AG04449 (cell line): ENCODE measurements around the gene LMNB1.
"Not testable (repeated sequence)": the region's sequence is repeated elsewhere in the genome, so short reads cannot be mapped to it uniquely, and the experiment has no call there.

Experiments
- CTCF ChIA-PET: fragments of 350-600 bp; formaldehyde crosslinking; extraction: SDS; loops from one replicate; lab custom pipeline; 2021; ENCODE audit warnings: antibody characterized with exemption; lab: Yijun Ruan, JAX
- POLR2A ChIA-PET: fragments of 400-600, 350-600 bp; formaldehyde crosslinking; extraction: SDS; loops from one replicate; lab custom pipeline; 2020; ENCODE audit warnings: antibody characterized with exemption, inconsistent platforms; lab: Yijun Ruan, JAX
- DNase-seq: peaks from one replicate; pipeline ENCODE4 v3.0.0-alpha.2; 2010; ENCODE audit warnings: low read depth, low spot score
- H3K4me3 ChIP-seq: 2 replicates; pipeline ENCODE4 v1.5.1; 2011; ENCODE audit warnings: low read depth, mild to moderate bottlenecking, control low read depth, low read length
- TF ChIP-seq, protein P1 (sequence below): IDR thresholded peaks from one replicate; pipeline ENCODE4 v1.5.1; 2011; ENCODE audit warnings: mild to moderate bottlenecking, moderate library complexity, low read length, control low read depth, inconsistent platforms; ENCODE audit not compliant: insufficient read depth; ENCODE audit errors: missing control alignments

The LMNB1 gene

GRCh38 chr5:126777975-126778674, 1.2 kb downstream of the LMNB1 start:
- peak overlapping the region; percentile 93 for H3K4me3 ChIP-seq
- ChIA-PET POLR2A (interaction anchor here (0.6 to 1.2 kb wide), 4 partner anchors 99 to 740 kb away, joined by 3 to 6 read pairs (median 3); partner anchors contain the start of gene ALDH7A1), CTCF (interaction anchor here (0.6 to 9.5 kb wide), 16 partner anchors 9 to 439 kb away, joined by 3 to 303 read pairs (median 20); partner anchors contain the start of genes ALDH7A1 and PHAX)
- TF ChIP-seq, protein P1, sequence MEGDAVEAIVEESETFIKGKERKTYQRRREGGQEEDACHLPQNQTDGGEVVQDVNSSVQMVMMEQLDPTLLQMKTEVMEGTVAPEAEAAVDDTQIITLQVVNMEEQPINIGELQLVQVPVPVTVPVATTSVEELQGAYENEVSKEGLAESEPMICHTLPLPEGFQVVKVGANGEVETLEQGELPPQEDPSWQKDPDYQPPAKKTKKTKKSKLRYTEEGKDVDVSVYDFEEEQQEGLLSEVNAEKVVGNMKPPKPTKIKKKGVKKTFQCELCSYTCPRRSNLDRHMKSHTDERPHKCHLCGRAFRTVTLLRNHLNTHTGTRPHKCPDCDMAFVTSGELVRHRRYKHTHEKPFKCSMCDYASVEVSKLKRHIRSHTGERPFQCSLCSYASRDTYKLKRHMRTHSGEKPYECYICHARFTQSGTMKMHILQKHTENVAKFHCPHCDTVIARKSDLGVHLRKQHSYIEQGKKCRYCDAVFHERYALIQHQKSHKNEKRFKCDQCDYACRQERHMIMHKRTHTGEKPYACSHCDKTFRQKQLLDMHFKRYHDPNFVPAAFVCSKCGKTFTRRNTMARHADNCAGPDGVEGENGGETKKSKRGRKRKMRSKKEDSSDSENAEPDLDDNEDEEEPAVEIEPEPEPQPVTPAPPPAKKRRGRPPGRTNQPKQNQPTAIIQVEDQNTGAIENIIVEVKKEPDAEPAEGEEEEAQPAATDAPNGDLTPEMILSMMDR, result no peak
- peak; percentile 58 for DNase-seq

- ChIA-PET CTCF (interaction anchor here (0.6 to 9.5 kb wide), 22 partner anchors 8 to 441 kb away, joined by 3 to 303 read pairs (median 4); partner anchors contain the start of genes ALDH7A1 and PHAX), POLR2A (interaction anchor here (0.8 to 1.2 kb wide), 2 partner anchors 100 to 184 kb away, joined by 3 read pairs; partner anchors contain the start of gene ALDH7A1)
- peak overlapping the region; percentile 93 for H3K4me3 ChIP-seq
- DNase-seq, result no peak
- TF ChIP-seq, protein P1, result no peak
These were observed 1.9 kb downstream of the LMNB1 start for GRCh38 chr5:126778675-126779403.

GRCh38 chr5:126780165-126780827, 3.4 kb downstream of the LMNB1 start:
- CTCF ChIA-PET, result interaction anchor here (0.6 to 9.5 kb wide), 32 partner anchors 9 to 713 kb away, joined by 3 to 303 read pairs (median 4); partner anchors contain the start of gene PHAX
- POLR2A ChIA-PET, result no interaction called here
- no peak for DNase-seq
- H3K4me3 ChIP-seq, result peak overlapping the region; percentile 10; the same call in 1 of the 2 replicates
- TF ChIP-seq, protein P1, result peak; percentile 55

GRCh38 chr5:126788409-126788808, 11.5 kb downstream of the LMNB1 start:
- H3K4me3 ChIP-seq, POLR2A ChIA-PET, DNase-seq: not testable (repeated sequence)
- CTCF ChIA-PET, result interaction anchor here (2.0 kb wide), 2 partner anchors 9 to 13 kb away, joined by 12 to 28 read pairs; no protein-coding TSS in a partner anchor

- no peak for DNase-seq
- POLR2A ChIA-PET, result no interaction called here
- CTCF ChIA-PET, result interaction anchor here (1.0 to 16.5 kb wide), 5 partner anchors 9 to 192 kb away, joined by 5 to 262 read pairs (median 9); partner anchors contain the start of genes LMNB1 and PHAX
- TF ChIP-seq, protein P1, result no peak
- no peak overlapping the region for H3K4me3 ChIP-seq
These were observed 16.2 kb downstream of the LMNB1 start for GRCh38 chr5:126793097-126793496.

- DNase-seq, H3K4me3 ChIP-seq, POLR2A ChIA-PET: not testable (repeated sequence)
- CTCF ChIA-PET, result interaction anchor here (1.4 to 16.5 kb wide), 5 partner anchors 8 to 250 kb away, joined by 3 to 262 read pairs (median 11); partner anchors contain the start of gene LMNB1
These were observed 16.7 kb downstream of the LMNB1 start for GRCh38 chr5:126793648-126794047.
